Tibial nerve (tissue), 4 donors: ENCODE data around the gene CHRNA9. TPM values are rescaled to one million over a fixed set of nuclear protein-coding genes. Genes with fewer than 3 reads are reported as not detected.
"Not testable (repeated sequence)": the region's sequence is repeated elsewhere in the genome, so short reads cannot be mapped to it uniquely, and the experiment has no call there.

Experiments used
- DNase-seq, 2 donors: peaks; one replicate each; pipeline ENCODE4 v3.0.0-alpha.2; 2019; ENCODE audit warnings: low spot score in 2 of 2
- H3K27ac ChIP-seq, 4 donors: fragments of 200-600 bp; sonication (generic) in 3 of 4; one replicate each; pipeline ENCODE4 v1.5.1; 2017 to 2019; ENCODE audit warnings: mild to moderate bottlenecking in 1 of 4
- H3K27me3 ChIP-seq, 2 donors: fragments of 200-600 bp; sonication (generic) in 1 of 2; one replicate each; pipeline versions ENCODE4 v1.5.1 to v1.6.0; 2017 to 2019
- H3K36me3 ChIP-seq, 3 donors: fragments of 200-600 bp; sonication (generic); one replicate each; pipeline ENCODE4 v1.5.1; 2018 to 2019
- H3K4me1 ChIP-seq, 4 donors: fragments of 200-600 bp; sonication (generic) in 3 of 4; one replicate each; pipeline ENCODE4 v1.5.1; 2017 to 2019
- H3K4me3 ChIP-seq, 4 donors: fragments of 200-600 bp; sonication (generic) in 3 of 4; one replicate each; pipeline ENCODE4 v1.5.1; 2017 to 2019; ENCODE audit warnings: mild to moderate bottlenecking in 1 of 4, moderate library complexity in 1 of 4
- H3K9me3 ChIP-seq, 4 donors: fragments of 200-600 bp; sonication (generic) in 3 of 4; one replicate each; pipeline ENCODE4 v1.5.1; 2017 to 2019
- CTCF ChIP-seq, 5 experiments: fragments of 200-600 bp in 3 of 5; fragments of 450-650 bp in 2 of 5; sonication (generic) in 3 of 5; IDR thresholded peaks; one replicate each; pipeline ENCODE4 v1.5.1; 2016 to 2019; ENCODE audit warnings: antibody characterized with exemption in 5 of 5, mild to moderate bottlenecking in 3 of 5, moderate library complexity in 2 of 5
- EP300 ChIP-seq, 2 donors: sonication (generic); formaldehyde crosslinking; IDR thresholded peaks; one replicate each; pipeline ENCODE4 v1.6.1; 2017; ENCODE audit warnings: antibody characterized with exemption in 2 of 2, mild to moderate bottlenecking in 1 of 2
- POLR2A ChIP-seq, 2 donors: fragments of 450-650 bp; IDR thresholded peaks; one replicate each; pipeline ENCODE4 v1.6.1; 2017; ENCODE audit warnings: antibody characterized with exemption in 2 of 2, mild to moderate bottlenecking in 2 of 2, moderate library complexity in 2 of 2
- WGBS, 2 donors: methylation state at CpG; one replicate each; pipeline ENCODE4 v1.1.5; 2018; 5-methylcytosine and 5-hydroxymethylcytosine counted together
- total RNA-seq, 4 donors: library from RNA; depleted of rRNA; stranded (reverse); fragments of >200 nt; gene quantifications; one replicate each; pipeline ENCODE4 v1.1.0, GENCODE V29; 2016

Gene CHRNA9
- total RNA-seq, 4 donors from 2014 or later, result not detected

DNA sequence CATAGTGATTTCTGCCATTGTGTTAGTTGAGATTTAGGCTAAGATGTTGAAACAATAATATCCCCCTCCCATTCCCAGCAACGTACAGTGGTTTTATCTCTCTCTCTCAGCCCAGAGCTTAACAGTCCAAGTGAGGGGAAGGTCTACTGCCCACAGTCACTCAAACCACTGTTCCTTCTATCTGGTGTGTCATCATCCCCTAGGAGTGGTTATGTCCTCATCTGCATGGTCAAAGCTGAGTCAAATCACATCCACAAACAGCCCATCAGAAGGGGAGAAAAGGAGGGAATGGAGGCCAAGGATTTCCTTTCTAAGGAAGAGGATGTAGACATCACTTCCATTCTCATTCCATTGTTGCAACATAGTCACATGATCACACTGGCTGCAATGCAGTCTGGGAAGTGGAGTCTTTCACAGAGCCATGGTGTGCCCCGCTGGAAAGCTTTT is 42.8 kb upstream of the CHRNA9 start:
- DNase-seq, result no peak
- no peaks in the 10 kb centered on the region for H3K36me3 ChIP-seq
- no peaks in the 10 kb centered on the region for H3K9me3 ChIP-seq
- no peaks in the 10 kb centered on the region for H3K27me3 ChIP-seq
- 76 to 84% methylated on average over 2 of the region's 2 CpGs for whole genome bisulfite sequencing, 2 donors
- H3K27ac ChIP-seq, result no peak overlapping the region
- H3K4me3 ChIP-seq, result no peak overlapping the region
- TF ChIP-seq EP300 (IDR thresholded peaks at IDR 0.05) (no peak), CTCF (IDR thresholded peaks at IDR 0.05) (no peak), POLR2A (IDR thresholded peaks at IDR 0.05) (no peak)
- H3K4me1 ChIP-seq, result no peaks in the 10 kb centered on the region

DNA sequence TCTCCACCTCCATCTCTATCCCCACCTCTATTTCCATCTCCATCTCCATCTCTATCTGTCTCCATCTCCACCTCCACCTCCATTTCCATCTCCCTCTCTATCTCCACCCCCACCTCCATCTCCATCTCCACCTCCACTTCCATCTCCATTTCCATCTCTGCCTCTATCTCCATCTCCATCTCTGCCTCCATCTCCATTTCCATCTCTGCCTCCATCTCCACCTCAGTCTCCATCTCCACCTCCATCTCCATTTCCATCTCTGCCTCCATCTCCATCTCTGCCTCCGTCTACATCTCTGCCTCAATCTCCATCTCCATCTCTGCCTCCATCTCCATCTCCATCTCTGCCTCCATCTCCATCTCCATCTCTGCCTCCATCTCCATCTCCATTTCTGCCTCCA is 40.8 kb upstream of the CHRNA9 start:
- WGBS, 2 donors, result 80 to 90% methylated on average over 1 of the region's 1 CpG

GRCh38 chr4:40295030-40295429 is 40.1 kb upstream of the CHRNA9 start:
- not testable (repeated sequence) for H3K9me3 ChIP-seq

More for the DNA sequence above, 40.8 kb upstream of the CHRNA9 start:
- Histone ChIP-seq H3K27ac (no peak overlapping the region), H3K27me3 (no peaks in the 10 kb centered on the region), H3K4me3 (no peak overlapping the region), H3K36me3 (no peaks in the 10 kb centered on the region), H3K4me1 (no peaks in the 10 kb centered on the region), H3K9me3 (no peaks in the 10 kb centered on the region)
- DNase-seq, result no peak
- TF ChIP-seq EP300 (IDR thresholded peaks at IDR 0.05) (no peak), POLR2A (IDR thresholded peaks at IDR 0.05) (no peak), CTCF (IDR thresholded peaks at IDR 0.05) (no peak)

GRCh38 chr4:40295572-40295971 is 39.6 kb upstream of the CHRNA9 start:
- Histone ChIP-seq H3K4me1 (no peaks in the 10 kb centered on the region), H3K4me3 (no peak overlapping the region), H3K9me3 (no peaks in the 10 kb centered on the region), H3K36me3 (no peaks in the 10 kb centered on the region), H3K27me3 (no peaks in the 10 kb centered on the region), H3K27ac (no peak overlapping the region)
- WGBS, 2 donors, result 84 to 85% methylated on average over 4 of the region's 4 CpGs
- TF ChIP-seq EP300 (IDR thresholded peaks at IDR 0.05) (no peak), POLR2A (IDR thresholded peaks at IDR 0.05) (no peak), CTCF (IDR thresholded peaks at IDR 0.05) (no peak)
- no peak for DNase-seq

More at GRCh38 chr4:40295030-40295429, 40.1 kb upstream of the CHRNA9 start:
- not testable (repeated sequence) for H3K4me3 ChIP-seq, DNase-seq, H3K27me3 ChIP-seq, H3K27ac ChIP-seq, H3K36me3 ChIP-seq, H3K4me1 ChIP-seq

- Histone ChIP-seq H3K27me3 (no peaks in the 10 kb centered on the region), H3K4me3 (no peak overlapping the region), H3K27ac (no peak overlapping the region), H3K36me3 (no peaks in the 10 kb centered on the region), H3K4me1 (peaks cover 0 to 13% (median 0%) of the 10 kb centered on the region in 4 donors), H3K9me3 (no peaks in the 10 kb centered on the region)
- 91 to 95% methylated on average over 6 of the region's 6 CpGs for WGBS, 2 donors
- no peak for DNase-seq
- no peak for TF ChIP-seq POLR2A (IDR thresholded peaks at IDR 0.05)
- no peak for TF ChIP-seq CTCF (IDR thresholded peaks at IDR 0.05)
- no peak for TF ChIP-seq EP300 (IDR thresholded peaks at IDR 0.05)
Observed at GRCh38 chr4:40299126-40299525, 36.0 kb upstream of the CHRNA9 start.

DNA sequence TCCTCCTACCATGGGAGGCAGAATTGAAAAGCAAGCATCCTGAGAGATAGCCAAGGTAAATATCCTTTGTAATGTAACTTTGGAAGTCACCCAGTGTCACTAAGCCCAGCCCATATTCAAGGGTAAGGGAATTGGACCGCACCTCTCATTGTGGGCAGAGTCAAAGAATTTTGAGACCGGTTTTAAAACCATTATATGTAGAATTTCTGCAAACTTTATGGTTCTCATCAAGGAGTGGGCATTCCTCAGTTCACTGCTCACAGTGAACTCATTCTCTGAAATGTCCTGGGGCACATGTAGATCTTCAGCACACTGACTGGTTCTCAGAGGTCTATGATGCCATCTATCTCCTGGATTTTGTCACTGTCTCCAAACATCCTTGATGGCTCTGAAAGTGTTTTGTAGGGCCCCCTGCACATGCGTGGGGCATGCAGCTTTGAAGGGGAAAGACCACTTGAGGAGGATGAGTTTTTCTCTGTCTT is 35.3 kb upstream of the CHRNA9 start:
- no peak overlapping the region for H3K4me3 ChIP-seq
- no peak for TF ChIP-seq EP300 (IDR thresholded peaks at IDR 0.05)
- no peak for TF ChIP-seq CTCF (IDR thresholded peaks at IDR 0.05)
- TF ChIP-seq POLR2A (IDR thresholded peaks at IDR 0.05), result no peak
- no peaks in the 10 kb centered on the region for H3K27me3 ChIP-seq
- H3K27ac ChIP-seq, result no peak overlapping the region
- no peak for DNase-seq
- H3K9me3 ChIP-seq, result peaks cover 0 to 5% (median 0%) of the 10 kb centered on the region in 4 donors
- no peaks in the 10 kb centered on the region for H3K36me3 ChIP-seq
- WGBS, 2 donors, result 47 to 73% methylated on average over 3 of the region's 3 CpGs
- peaks cover 0 to 18% (median 0%) of the 10 kb centered on the region in 4 donors for H3K4me1 ChIP-seq
